NCI-H1436 treated with DMSO at 0.1 percent for 48 hours (cell line): ENCODE measurements around the gene TRIM23.
"Not testable (repeated sequence)": the region's sequence is repeated elsewhere in the genome, so short reads cannot be mapped to it uniquely, and the experiment has no call there.

Source experiments
- DNase-seq: peaks from one replicate; lab custom pipeline; 2025; lab: John Stamatoyannopoulos, UW

Gene TRIM23

DNA sequence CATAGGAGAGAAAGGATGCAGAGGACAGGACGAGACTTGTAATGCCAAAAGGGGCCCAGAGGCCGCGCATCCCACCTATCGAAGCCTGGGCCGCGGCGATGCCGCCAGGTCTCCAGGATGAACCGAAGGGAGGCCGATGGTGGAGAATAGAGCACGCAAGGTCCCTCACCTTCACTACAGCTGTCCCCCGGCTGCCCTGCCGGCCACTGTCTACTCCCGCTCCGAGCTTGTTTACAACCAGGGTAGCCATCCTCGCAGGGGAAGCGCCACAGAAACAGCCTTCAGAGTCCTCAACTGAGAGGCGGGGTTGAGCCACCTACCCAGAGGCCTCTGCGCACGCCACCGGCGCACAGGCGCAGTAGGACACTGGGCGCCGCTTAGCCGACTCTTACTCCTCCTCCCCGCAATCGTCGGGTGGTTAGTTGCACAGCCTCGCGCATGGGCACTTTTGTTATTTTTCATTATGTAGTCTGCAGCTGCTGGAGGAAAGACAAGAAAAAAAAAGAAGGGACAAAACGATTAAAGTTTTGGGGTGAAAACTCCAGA is at the start of gene TRIM23:
Gene TRIM23, minus strand, starts transcription at position 309 of the 546 bp plus-strand sequence. Its CDS starts 59 bp downstream, at position 250.
- peak; percentile 78 for DNase-seq

DNA sequence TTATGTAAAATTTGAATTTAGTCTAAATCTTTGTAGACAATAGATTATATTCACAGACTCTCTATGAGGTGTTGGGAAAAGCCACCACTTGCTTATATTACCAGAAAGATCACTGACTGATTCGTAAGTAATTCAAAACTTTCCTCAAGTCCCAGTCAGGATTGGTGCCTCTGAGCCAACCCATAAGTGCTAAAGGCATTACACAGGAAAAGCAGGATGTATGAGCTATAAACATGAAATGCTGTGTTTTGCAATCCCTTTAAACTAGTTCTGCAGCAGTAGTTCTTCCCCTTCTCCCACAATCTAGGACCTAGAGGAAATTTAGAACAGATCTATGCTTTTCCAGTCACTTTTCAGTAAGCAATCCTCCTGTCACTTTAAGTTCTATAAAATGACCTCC is 48.7 kb upstream of the TRIM23 start:
- DNase-seq: no peak

DNA sequence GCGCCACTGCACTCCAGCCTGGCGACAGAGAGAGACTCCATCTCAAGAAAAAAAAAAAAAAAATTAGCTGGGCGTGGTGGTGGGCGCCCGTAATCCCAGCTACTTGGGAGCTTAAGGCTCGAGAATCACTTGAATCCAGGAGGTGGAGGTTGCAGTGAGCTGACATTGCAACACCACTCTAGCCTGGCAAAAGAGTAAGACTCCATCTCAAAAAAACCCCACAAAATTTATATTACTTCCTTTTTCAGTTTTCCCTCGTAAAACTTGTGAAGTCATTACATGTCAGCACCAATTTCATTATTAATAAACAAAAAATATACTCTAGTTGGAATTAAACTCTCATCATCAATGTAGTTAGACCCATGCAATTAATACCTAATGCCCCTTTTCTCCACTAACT is 44.6 kb upstream of the TRIM23 start:
- DNase-seq: no peak

DNA sequence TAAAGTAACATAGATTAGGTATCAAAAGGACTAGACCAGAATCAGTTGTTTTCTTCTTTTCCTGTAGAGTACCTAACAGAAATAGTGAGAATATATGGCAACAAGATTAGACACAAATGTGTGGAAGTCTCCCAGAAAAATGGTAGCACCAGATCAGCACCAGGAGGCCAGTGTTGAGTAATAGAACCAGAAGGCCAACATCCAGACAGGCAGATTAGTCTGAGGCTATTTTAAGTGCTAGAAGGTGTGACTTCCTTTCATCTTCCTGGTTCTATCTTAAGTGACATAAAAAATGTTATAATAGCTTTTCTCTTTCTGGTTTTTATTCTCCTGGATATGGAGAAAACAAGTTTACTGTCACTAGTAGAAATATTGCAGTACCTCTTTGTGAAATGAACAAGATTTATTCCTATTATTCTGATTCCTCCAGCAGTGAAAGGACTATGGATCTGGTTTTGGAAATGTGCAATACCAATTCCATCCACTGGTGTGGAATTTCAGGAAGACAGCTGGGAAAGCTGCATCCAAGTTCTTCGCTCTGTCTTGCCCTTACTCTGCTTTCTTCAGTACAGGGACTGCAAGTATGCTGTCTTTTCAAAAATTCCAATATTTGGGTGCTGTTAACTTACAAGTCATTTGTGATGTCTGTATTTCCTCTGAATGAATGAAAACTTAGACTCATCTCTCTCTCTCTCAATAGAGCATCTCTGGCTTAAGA is 39.8 kb upstream of the TRIM23 start:
- DNase-seq: no peak

DNA sequence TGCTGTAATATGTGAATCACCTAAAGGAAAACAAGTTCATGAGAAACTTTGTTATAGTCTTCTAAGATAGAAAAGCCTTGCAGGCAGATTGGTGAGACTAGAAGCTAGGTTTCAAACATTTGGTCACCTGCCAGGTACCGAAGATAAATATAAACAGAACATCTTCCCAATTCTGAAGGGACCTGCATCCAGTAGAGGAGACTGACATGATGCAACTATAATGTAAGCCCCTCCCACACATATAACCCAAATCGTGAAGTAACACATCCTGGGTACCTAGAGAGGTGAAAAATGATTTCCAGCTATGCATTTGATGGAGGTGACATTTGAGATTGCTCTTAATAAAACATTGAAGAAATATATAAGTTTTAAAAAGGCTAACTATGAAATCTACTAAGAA is 30.6 kb upstream of the TRIM23 start:
- no peak for DNase-seq

DNA sequence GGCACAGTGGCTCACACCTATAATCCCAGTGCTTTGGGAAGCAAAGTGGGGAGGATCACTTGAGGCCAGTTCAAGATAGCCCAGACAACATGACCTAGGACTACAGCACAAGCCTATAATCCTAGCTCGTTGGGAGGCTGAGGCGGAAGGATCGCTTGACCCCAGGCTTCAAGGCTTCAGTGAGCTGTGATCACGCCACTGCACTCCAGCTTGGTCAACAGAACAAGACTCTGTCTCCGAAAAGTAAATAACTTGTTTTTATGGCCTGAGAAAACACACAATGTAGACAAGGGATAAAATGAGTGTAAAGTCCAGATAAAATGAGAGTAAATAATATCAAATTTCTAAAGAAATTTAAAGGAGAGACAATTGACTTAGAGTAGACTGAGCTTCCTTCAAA is 27.0 kb upstream of the TRIM23 start:
- DNase-seq: no peak

DNA sequence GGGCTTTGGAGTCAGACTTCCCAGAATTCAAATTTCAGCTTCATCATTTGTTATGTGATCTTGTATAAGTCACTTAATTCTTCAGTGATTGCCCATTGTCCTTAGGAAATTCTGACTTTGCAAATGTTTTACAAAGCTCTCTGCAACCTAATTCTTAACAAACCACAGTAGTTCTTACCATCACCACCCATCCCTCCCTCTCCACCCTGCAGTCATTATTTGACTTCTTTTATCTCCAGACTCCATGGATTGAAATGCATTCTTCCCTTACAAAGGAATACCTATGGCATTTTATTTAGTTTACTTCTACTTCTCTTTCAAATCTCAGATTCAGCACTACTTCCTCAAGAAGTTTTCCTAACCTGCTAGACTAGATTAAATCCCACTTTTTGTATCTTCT is 23.8 kb upstream of the TRIM23 start:
- DNase-seq: no peak

DNA sequence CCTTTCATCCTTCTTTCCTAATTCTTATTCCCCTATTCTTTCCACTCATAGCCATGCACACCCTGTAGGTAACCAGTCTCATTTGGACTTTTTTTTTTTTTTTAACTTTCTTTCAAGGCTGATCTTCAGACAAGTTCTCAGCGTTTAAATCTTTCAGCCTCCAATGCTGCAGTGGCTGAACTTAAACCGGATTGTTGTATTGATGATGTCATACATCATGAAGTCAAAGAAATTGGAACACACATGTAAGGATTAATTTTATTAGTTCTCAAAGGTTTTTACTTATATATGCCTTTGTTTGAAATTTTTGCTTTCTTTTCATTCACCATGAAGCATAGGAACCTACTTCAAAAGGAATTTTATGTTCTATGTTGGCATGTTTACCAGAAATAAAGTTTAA is 22.8 kb upstream of the TRIM23 start:
- no peak for DNase-seq

DNA sequence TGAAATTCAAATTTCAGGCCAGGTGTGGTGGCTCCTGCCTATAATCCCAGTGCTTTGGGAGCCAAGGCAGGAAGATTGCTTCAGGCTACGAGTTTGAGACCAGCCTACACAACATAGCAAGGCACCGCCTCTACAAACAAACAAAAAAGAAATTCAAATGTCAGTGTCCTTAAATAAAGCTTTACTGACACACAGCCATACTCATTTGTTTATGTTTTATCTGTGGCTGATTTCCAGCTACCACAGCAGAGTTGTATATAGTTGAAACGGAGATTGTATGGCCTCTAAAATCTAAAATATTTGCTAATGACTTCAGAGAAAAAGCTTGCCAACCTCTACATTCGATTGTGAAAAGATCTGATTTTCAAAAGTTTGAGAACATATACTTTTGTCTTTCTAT is 16.1 kb upstream of the TRIM23 start:
- DNase-seq: no peak

DNA sequence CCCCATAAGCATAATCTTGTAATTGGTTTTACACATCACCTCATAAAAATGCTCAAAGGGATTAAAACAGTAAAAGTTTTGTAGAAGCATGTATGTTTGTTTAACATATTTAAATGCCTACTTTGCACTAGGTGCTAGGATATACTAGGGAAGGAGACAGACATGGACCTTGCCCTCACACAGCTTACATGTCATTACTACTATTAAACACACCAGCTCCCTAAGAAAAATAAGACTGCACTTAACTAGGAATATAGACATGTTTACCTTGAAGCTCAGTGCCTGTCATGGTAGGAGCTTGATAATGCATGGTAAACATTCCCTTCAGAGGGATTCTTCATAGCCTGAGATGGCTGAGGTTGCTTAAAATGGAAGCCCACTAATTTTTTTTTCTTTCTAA is 6.8 kb upstream of the TRIM23 start:
- no peak for DNase-seq

DNA sequence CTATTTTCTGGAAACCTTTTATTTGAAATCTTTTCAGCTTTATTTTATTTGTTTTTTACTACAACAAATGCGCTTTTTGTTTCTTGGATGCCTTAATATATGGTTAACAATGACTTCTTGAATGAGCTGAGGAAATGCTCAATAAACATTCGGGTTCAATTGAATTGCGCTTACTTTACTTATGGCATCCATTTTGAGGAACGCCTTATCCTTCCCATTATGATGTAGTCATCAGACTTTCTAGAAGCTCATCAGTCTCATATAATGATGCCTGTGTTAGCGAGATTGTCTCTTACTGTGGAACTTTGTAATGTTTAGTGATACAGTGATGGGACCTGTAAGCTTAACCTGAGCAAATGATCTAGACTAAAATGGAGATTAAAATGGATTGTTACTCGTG is 1.6 kb upstream of the TRIM23 start:
- no peak for DNase-seq

DNA sequence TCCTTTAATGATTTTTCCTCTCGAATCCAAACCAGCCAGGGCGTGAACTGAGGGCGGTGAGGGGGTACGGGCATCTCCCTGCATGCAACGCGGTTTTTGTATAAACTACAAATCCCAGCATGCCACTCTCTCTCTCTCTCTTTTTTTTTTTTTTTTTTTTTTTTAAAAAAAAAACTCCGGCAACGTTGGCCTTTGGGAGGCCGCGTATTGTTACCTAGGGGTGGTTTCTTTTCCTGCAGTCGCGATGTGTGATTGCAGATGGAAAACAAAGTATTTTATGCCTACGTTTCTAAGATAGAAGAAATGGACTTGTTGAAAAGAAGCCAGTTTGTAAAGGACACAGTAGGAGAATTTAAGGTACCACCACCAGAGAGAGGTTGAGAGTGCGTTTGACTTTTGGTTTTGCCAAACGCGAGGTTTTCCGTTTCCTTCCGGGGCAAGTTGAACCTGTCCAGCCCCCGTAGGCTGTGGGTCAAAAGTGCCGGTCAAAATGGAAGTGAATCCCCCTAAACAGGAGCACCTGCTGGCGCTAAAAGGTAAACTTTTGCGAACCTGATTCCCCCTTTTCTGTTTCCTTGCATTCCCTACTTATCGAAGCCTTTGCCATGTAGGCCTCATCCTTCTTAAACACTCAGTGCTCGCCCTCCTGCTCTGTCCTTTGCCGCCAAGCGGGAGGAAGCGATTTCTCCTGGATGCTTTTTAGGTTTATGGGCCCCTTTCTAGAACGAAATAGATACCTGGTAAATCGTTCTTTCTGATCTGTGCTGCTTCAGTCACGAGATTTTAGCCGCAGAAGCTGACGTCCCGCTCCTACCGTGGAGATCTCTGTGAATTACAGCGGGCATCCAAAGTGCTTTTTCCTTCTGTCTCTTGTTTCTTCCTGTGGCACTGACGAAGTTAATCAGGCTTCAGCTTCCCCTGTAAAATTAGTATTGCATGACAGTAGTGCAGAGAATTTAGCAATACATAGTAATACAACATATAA is 730 bp upstream of the TRIM23 start, which contains the start of the genes SHLD3 and TRAPPC13:
Gene SHLD3, plus strand, starts transcription at position 457 of the 985 bp plus-strand sequence. CDS start 4,561 bp downstream, outside the sequence.
Gene TRAPPC13, plus strand, starts transcription at position 457 of the 985 bp plus-strand sequence. Its CDS starts 34 bp downstream, at position 491.
- peak; percentile 86 for DNase-seq

DNA sequence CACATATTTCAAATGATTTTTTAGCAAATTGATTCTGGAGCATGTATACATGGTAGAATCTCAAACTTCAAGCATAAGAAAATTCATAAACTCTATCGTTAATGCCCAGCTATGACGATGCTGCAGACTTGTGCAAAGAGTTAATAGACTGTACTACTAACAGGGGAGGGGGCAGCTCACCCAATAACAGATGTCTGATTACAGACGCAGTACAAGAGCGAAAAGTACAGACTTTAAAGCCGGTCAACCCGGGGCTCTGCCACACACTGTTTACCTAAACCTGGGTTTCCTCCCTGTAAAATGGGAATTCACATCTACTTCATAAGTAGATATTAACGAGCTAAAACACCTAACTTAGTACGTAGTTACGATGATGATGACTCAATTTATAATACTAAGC is 651 bp downstream of the TRIM23 start:
- no peak for DNase-seq

DNA sequence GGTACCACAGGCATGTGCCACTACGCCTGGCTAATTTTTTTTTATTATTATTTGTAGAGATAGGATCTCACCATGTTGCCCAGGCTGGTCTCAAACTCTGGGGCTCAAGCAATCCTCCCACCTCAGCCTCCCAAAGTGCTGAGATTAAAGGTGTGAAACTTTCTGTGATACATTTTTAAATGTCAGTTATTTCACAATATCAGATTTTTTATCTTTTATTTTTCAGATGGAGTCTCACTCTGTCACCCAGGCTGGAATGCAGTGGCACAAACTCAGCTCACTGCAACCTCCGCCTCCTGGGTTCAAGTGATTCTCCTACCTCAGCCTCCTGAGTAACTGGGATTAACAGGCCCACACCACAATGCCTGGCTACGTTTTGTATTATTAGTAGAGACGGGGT is 2.2 kb downstream of the TRIM23 start:
- not testable (repeated sequence) for DNase-seq

DNA sequence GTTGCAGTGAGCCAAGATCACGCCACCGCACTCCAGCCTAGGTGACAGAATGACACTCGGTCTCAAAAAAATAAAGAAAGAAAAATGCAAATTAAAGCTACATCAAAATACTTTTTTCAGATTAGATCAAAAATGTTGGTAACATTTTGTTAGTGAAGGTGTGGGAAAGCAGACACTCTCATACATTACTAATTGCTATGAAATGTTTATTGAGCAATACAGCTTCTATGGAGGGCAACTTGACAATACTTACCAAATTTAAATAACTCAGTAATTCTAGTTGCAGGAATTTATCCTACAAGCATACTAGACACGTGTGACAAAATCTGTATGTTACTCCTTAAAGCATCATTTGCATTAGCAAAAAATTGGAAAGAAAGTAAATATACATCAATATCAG is 4.1 kb downstream of the TRIM23 start:
- no peak for DNase-seq

DNA sequence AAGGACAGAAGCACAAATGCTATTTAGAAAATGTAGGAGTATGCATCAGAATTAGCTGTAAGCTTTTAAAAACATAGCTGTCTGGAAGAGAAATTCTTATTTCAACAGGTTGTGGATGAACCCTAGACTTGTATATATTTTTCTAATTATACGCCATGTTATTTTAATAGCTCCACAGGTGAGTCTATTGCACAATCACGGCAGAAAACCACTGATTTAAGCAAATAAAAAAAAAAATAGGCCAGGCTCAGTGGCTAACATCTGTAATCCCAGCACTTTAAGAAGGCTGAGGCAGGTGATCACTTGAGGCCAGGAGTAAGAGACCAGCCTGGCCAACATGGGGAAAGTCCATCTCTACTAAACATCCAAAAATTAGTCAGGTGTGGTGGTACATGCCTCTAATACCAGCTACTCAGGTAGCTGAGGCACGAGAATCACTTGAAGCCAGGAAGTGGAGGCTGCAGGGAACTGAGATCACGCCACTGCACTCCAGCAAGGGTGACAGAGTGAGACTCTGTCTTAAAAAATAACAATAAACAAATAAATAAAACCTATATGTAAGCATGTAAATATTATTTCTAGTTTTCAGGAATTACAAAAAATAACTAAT is 11.7 kb downstream of the TRIM23 start:
- no peak for DNase-seq

DNA sequence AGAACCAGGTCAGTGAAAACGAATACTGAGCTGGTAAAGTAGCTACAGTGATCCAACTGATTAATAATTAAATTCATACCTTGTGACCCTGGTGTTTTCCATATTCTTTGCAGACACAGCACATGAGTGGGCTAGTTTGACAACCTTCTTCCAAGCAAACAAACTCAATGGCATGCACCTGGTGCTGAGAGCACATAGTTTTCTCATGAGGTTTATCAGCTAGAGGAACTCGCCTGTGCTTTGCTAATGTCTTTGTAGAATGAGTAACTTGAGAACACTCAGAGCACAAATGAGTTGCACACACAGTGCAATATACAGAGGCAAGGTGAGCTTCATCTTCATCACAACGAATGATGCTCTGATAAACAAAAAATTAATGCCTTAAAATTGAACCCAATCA is 12.6 kb downstream of the TRIM23 start:
- peak; percentile 77 for DNase-seq

DNA sequence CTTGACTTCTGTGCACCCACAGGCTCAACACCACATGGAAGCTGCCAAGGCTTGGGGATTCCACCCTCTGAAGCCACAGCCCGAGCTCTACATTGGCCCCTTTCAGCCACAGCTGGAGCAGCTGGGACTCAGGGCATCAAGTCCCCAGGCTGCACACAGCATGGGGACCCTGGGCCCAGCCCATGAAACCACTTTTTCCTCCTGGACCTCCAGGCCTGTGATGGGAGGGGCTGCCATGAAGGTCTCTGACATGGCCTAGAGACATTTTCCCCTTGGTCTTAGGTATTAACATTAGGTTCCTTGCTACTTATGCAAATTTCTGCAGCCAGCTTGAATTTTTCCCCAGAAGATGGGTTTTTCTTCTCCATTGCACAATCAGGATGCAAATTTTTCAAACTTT is 22.4 kb downstream of the TRIM23 start:
- DNase-seq: not testable (repeated sequence)

DNA sequence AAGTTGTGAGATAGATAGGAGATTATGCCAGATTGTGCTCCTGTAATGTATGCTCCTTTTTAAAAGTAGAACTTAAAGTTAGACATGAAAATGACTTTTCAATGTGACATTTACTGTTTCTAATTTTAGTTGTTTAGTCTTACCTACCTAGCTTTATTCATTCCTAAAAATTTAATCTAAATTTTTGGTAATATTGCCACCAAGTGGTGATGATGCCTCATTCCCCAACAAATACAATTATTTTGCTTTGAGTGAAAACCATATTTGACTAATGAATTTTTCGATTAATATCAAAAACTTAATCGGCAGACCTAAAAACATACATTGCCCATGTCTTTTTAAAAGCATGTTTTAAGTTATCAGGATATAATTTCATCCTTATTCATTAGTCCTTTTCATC is 35.4 kb downstream of the TRIM23 start:
- DNase-seq: no peak

DNA sequence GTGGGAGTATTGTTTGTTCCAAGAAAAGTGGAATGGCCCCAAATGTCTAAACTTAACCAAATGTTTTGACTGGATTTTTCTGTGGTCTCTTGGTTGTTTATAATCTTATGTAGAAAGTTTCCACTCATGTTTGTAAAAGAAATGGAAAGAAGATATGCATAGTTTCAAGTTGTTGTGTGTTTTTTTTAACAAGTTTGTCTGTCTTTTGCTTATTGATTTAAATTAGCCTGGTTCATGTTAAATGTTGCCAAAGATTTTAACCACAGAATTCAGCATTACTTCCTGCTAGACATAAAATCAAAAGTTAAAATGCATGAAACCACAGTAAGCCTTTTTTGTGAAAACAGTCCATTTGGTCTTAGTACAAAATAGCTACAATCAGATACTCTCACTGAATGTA is 47.0 kb downstream of the TRIM23 start:
- DNase-seq: no peak

DNA sequence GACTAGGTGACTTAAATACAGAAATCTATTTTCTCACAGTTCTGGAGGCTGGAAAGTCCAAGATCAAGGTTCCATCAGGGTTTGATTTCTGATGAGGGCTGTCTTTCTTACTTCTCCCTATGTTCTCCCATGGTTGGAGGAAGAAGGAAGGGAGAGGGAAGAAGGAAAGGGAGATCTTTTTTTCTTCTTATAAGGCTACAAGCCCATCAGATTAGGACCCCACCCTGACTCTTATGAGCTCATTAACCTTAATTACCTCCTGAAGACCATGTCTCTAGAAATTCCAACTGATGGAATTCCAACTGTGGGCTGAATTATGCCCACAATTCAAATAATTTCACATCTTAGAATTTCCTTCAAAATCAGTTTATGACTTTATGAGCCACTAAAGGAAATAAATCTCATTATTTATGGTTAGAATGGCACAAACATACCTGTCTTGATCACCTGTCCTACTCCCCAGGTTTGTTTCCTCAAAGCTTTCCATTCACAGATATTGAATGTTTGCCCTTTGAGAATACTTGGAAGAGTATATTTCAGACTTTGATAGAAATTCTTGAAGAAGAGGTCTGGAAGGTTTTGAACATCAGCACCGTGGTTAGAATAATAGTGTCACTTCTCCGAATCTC is 53.4 kb downstream of the TRIM23 start:
- no peak for DNase-seq

DNA sequence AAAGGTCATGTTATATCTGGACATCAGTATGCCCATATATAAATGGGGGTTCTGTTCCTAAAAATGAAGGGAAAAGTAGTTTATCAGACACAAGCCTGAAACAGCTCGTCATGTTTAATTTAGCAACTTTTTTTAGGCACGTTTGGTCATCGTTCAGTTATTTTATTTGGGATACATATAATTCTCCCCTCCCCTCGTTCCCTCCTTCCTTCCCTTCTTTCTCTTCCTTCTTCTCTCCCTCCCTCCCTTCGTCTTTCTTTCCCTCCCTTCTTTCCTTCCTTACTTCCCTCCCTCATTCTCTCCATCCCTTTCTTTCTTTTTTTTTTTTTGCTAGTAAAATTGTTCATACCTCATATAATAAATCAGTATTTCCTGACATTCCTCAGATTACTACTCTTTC is 57.6 kb downstream of the TRIM23 start:
- no peak for DNase-seq
